Left renal cortex interstitium (tissue), 4 donors: Measurements from ENCODE around the gene C2CD4A. TPM values are rescaled to one million over a fixed set of nuclear protein-coding genes. Genes with fewer than 3 reads are reported as not detected.

Source experiments
- polyA plus RNA-seq, 4 donors: library from polyadenylated mRNA; unstranded; fragments of 120-200 nt; gene quantifications; one replicate each; pipeline ENCODE4 v1.2.1, GENCODE V29; 2013; ENCODE audit not compliant: insufficient read length in 4 of 4

The C2CD4A gene
- polyA plus RNA-seq, 4 donors, result 0.16 to 0.36 (median 0.32) TPM

Other genes with a start within 250 kb of the C2CD4A start
- 10 to 100 TPM; 33.6 to 59.9 (median 41.1) TPM for gene VPS13C, start 6.5 kb upstream of the C2CD4A start, polyA plus RNA-seq
- under 1 TPM; 0.65 to 0.84 (median 0.81) TPM for gene C2CD4B, start 98.3 kb downstream of the C2CD4A start, polyA plus RNA-seq